Measurements from ENCODE around the gene CFL2.
"Not testable (repeated sequence)": the region's sequence is repeated elsewhere in the genome, so short reads cannot be mapped to it uniquely, and the experiment has no call there.

CFL2 gene

DNA sequence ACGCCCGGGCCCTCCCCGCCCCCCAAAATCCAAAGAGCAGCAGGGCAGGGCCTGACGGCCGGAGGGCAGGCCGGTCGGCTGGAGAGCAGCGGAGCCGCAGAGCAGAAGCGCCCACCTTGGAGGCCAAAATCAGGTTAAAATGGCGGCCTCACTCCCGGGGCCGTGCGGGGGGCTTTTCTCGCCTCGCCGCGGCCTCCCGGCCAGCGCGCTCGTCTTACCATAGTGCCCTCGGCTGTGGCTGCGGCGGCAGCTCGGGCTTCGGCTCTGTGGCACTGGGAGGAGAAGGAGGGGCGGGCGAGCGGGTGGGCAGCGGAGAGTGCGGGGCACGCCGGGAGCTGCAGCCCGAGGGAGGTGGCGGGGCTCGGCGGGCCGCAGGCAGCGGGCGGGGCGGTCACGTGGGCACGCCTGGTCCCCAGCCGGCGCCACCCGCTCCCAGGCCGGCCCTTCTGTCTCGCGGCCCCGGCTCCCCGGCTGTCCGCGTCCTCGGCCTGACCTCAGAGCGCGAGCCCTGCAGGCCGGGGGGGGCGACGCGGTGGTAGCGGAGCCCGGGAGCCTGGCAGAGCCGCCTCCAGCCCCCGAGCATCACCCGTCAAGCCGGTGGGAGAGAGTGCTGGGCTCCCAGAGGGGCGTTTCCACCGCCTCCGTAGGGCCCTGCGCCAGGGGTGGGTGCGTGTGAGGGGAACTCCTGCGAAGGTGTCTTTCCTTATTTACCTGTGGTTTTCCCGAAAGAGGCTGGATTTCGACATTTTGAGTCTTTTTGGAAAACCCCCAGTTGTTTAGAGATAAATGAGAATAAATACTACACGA, at the start of gene CFL2:
Gene CFL2, minus strand, starts transcription at position 274 of the 807 bp plus-strand sequence. Its CDS starts 53 bp downstream, at position 221.
- DNase-seq (ENCODE audit: low read depth in 2 of 3, low spot score in 2 of 3), result peak; percentile 44 to 50 (median 47)

DNA sequence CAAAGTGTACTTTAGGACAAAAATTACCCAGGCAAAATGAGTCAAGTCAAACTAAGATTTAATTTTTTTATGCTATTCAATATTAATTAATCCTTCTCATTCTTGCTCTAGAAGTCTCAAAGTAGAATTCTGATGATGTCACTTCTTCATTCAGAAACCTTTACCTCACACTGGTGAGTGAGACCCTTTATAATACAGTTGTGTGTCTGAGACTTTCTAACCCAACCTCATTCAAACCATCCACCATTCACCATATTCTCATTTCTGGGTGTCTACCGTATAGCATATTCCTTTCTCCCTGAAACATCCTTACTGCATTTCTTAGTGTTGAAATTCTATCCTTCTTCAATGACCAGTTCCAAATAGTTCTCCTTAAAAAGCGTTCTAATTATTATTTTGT, 40.8 kb upstream of the CFL2 start:
- no peak for DNase-seq (ENCODE audit: low read depth in 2 of 3, low spot score in 2 of 3)

- no peak for DNase-seq (ENCODE audit: low read depth in 2 of 3, low spot score in 2 of 3)
Observed at GRCh38 chr14:34754687-34755086, 40.3 kb upstream of the CFL2 start.

DNA sequence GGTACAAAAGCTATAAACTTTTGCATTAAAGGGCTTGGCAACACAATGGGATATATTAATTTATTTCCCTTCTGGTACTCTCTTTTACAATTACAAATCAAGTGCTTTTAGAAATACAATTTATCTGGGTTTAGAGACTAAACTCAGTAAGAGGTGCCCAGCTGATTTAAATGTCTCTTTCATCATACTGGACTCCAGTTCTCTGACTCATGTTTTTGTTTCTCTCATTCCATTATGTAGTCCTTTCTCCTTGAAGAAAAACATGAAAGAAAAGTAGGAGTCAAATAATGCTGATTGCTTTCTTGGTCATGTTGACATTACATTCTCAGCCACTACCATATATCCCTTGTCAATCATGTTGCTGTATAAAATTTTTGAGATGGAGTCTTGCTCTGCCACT, 36.3 kb upstream of the CFL2 start:
- DNase-seq (ENCODE audit: low read depth in 2 of 3, low spot score in 2 of 3), result no peak

GRCh38 chr14:34750233-34750632, 35.8 kb upstream of the CFL2 start:
- DNase-seq (ENCODE audit: low read depth in 2 of 3, low spot score in 2 of 3), result no peak

DNA sequence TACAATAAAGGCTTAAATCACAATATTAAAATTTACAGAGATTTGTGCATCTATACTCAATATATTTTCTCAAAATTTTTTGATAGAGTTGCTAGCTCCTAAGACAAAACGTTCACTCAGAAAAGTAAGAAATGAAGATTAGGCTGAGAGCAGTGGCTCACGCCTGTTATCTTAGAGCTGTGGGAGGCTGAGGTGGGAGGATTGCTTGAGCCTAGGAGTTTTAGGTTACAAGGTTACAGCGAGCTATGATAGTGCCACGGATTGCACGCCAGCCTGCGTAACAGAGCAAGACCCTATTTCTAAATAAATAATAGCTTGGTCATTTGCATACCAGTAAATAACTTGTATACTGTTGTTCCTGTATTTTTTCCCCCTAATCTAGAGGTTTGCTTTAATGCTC, 35.0 kb upstream of the CFL2 start:
- DNase-seq (ENCODE audit: low read depth in 2 of 3, low spot score in 2 of 3), result no peak

GRCh38 chr14:34742270-34743115, 28.1 kb upstream of the CFL2 start:
- DNase-seq (ENCODE audit: low read depth in 2 of 3, low spot score in 2 of 3), result no peak

GRCh38 chr14:34741840-34742239, 27.4 kb upstream of the CFL2 start:
- DNase-seq (ENCODE audit: low read depth in 2 of 3, low spot score in 2 of 3), result no peak

GRCh38 chr14:34740139-34740538, 25.7 kb upstream of the CFL2 start:
- DNase-seq (ENCODE audit: low read depth in 2 of 3, low spot score in 2 of 3), result not testable (repeated sequence)

- not testable (repeated sequence) for DNase-seq (ENCODE audit: low read depth in 2 of 3, low spot score in 2 of 3)
Observed at GRCh38 chr14:34737079-34737478, 22.7 kb upstream of the CFL2 start.

GRCh38 chr14:34733245-34733644, 18.9 kb upstream of the CFL2 start:
- no peak for DNase-seq (ENCODE audit: low read depth in 2 of 3, low spot score in 2 of 3)

GRCh38 chr14:34732802-34733201, 18.4 kb upstream of the CFL2 start:
- DNase-seq (ENCODE audit: low read depth in 2 of 3, low spot score in 2 of 3), result no peak

GRCh38 chr14:34723867-34724266, 9.5 kb upstream of the CFL2 start:
- no peak for DNase-seq (ENCODE audit: low read depth in 2 of 3, low spot score in 2 of 3)

- DNase-seq (ENCODE audit: low read depth in 2 of 3, low spot score in 2 of 3), result no peak
Observed at GRCh38 chr14:34722723-34723545, 8.5 kb upstream of the CFL2 start.

DNA sequence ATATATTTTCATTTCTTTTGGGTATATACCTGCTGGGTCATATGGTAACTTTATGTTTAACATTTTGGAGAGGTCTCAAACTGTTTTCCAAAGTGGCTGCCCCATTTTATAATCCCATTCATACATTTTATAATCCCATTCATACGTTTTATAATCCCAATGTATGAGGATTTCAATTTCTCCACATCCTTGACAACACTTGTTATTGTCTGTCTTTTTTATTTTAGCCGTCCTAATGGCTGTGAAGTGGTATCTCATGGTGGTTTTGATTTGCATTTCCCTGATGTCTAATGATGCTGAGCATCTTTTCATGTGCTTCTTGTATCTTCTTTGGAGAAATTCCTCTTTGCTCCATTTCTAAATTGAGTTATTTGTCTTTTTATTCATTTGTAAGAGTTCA, 6.7 kb upstream of the CFL2 start:
- no peak for DNase-seq (ENCODE audit: low read depth in 2 of 3, low spot score in 2 of 3)

DNA sequence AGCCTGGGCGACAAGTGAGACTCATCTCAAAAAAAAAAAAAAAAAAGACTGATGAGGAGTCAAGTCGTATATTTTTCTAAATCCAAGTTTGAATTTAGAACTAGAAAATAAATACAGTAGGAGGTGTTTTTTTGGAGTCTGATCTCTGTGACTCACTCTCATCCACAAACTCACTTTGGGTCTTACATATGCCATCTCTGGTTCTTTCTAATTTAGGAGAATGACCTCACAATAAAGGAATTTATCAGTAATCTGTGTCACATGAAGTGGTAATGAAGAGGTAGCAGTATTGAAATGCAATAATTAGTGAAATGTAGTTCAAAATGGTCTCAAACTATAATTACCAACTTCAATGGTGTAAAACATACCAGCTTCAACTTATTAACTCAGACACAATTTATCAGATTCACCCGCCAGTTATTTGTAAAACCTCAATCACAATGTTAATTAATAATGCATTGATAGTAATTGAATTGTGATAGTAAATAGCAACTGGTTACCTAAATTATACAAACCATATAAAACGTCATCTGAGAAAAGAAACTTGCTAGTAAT, 4.4 kb upstream of the CFL2 start:
- no peak for DNase-seq (ENCODE audit: low read depth in 2 of 3, low spot score in 2 of 3)

DNA sequence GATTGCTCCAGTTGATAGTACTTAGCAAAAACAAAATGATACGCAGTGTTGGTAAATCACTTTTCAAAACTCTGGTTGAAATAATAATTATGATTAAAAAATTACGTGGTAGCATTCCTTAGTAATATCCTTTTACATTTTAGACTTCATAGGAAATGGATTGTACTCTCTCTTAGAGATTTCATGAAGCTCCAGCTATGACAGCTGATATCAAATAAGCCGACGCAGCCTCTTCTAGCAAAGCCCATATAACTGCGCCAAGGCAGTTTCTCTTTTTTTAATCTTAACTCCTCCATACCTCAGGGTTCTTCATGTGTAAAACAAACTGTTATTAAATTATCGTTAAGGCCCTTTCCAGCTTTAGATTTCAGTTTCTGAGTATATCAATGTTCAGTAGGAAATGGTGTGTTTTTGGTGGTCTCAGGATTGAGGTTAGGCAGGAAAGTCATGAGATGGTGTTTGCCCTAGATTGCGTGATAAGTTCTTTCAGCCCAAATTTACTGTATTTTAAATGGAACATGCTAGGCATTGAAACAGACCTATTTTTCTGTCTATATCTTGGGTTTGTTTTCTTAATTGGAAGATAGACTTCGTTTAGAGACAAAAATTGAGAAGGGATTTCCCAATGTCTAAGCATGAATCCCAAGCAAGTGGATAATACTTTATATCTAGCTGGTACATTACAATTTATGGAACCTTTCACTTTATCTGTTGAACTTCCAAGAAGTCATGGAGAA, 902 bp upstream of the CFL2 start:
- DNase-seq (ENCODE audit: low read depth in 2 of 3, low spot score in 2 of 3), result no peak

GRCh38 chr14:34713681-34714319, 593 bp downstream of the CFL2 start:
- DNase-seq (ENCODE audit: low read depth in 2 of 3, low spot score in 2 of 3), result peak in 2 of 3 experiments; percentile 3 to 4

GRCh38 chr14:34713122-34713680, 1.2 kb downstream of the CFL2 start:
- no peak for DNase-seq (ENCODE audit: low read depth in 2 of 3, low spot score in 2 of 3)

Data from activated CD8-positive, alpha-beta memory T cell treated with anti-CD3 and anti-CD28 coated beads for 48 hours (primary cell).